Colonic mucosa (tissue), 4 donors: Measurements from ENCODE around the gene GGPS1. TPM values are rescaled to one million over a fixed set of nuclear protein-coding genes. Genes with fewer than 3 reads are reported as not detected.
"Not testable (repeated sequence)": the region's sequence is repeated elsewhere in the genome, so short reads cannot be mapped to it uniquely, and the experiment has no call there.

Experiments used
- DNase-seq: peaks from one replicate; pipeline ENCODE4 v3.0.0-alpha.2; 2020
- H3K27ac ChIP-seq: fragments of 200-600 bp; one replicate; pipeline ENCODE4 v1.8.0; 2021
- H3K27me3 ChIP-seq: fragments of 200-600 bp; one replicate; pipeline ENCODE4 v1.8.0; 2021
- H3K36me3 ChIP-seq: fragments of 200-600 bp; one replicate; pipeline ENCODE4 v1.8.0; 2021
- H3K4me1 ChIP-seq: fragments of 200-600 bp; one replicate; pipeline ENCODE4 v1.8.0; 2021; ENCODE audit warnings: mild to moderate bottlenecking
- H3K4me3 ChIP-seq: fragments of 200-600 bp; one replicate; pipeline ENCODE4 v1.8.0; 2021
- H3K9ac ChIP-seq, 2 donors: one replicate each; pipeline ENCODE4 v1.7.0; 2013; ENCODE audit warnings: control low read depth in 2 of 2, low read depth in 2 of 2, low read length in 2 of 2
- H3K9me3 ChIP-seq: fragments of 200-600 bp; one replicate; pipeline ENCODE4 v1.8.0; 2021
- CTCF ChIP-seq: fragments of 200-600 bp; IDR thresholded peaks from one replicate; pipeline ENCODE4 v1.8.0; 2022; ENCODE audit warnings: antibody characterized with exemption, mild to moderate bottlenecking
- intact Hi-C: fragments of 100-400 bp; cut with DNase I; formaldehyde crosslinking; loops from one replicate; pipeline ENCODE4 v1.14.1; 2022
- total RNA-seq, 2 donors: library from RNA; stranded (reverse); fragmentation: NEBNext Ultra II Directional in 1 of 2; extraction: Animal tissue kit (Norgen Biotek cat#: 25700) in 1 of 2; gene quantifications; one replicate each; pipeline ENCODE4 v1.2.1, GENCODE V29; 2021
- donor health status: healthy.
- donor health status: DM: no; HTN: no; CAD: no.
- donor health status: DM: no; HTN: no; CAD: no.

The GGPS1 gene
- total RNA-seq, 2 donors from 2014 or later = 26.2 to 38.9 TPM

DNA sequence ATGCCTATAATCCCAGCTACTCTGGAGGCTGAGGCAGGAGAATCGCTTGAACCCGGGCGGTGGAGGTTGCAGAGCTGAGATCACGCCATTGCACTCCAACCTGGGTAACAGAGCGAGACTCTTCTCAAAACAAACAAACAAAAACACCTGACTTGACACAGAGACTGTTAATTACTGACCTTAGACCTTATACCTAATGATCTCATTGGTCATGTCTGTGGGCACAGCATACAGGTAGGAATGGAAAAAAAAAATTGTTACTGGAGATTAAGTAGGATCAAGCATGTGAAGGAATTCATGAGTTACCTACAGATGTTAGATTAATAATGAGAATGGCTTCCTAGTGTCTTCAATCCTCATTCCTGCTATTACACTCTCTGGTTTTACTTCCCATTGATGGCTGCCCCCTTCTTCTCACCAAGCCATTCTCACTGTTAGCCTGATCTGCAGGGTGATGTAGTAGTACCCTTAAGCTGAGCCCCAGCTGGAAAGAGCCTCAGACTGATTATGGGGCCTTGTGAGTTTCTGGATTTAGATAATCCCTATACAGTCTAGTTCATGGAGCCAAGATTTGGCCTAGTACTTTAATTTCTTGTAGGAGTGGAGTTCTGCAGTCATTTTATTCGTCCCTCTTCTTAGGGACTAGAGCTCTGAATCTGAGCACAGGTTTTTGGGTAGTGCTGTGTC lies 47.7 kb downstream of the GGPS1 start:
- intact Hi-C loops = no loop called here

DNA sequence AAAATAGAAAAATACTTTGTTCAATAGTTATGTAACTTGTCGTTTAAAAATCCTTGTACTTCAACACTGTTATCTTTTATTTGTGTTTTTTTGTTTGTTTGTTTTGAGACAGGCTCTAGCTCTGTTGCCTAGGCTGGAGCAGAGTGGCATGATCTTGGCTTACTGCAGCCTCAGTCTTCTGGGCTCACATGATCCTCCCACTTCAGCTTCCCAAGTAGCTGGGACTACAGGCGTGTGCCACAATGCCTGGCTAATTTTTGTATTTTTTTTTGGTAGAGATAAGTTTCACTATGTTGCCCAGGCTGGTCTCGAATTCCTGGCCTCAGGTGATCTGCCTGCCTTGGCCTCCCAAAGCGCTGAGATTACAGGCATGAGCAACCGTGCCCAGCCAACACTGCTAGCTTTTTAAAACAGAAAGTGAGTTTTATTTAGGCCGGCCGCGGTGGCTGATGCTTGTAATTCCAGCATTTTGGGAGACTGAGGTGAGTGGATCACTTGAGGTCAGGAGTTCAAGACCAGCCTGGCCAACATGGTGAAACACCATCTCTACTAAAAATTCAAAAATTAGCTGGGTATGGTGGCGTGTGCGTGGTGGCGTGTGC lies 49.9 kb downstream of the GGPS1 start:
- DNase-seq, intact Hi-C loops, H3K27me3 ChIP-seq, H3K9me3 ChIP-seq, H3K4me1 ChIP-seq, H3K36me3 ChIP-seq, H3K27ac ChIP-seq, H3K4me3 ChIP-seq, H3K9ac ChIP-seq: not testable (repeated sequence)

More for the DNA sequence above, 47.7 kb downstream of the GGPS1 start:
- Histone ChIP-seq H3K4me1 (no peaks in the 10 kb centered on the region), H3K9me3 (no peaks in the 10 kb centered on the region), H3K27ac (no peak overlapping the region), H3K36me3 (no peaks in the 10 kb centered on the region), H3K9ac (no peak overlapping the region), H3K4me3 (no peak overlapping the region), H3K27me3 (no peaks in the 10 kb centered on the region)
- no peak for DNase-seq
- TF ChIP-seq CTCF = no peak

- intact Hi-C loops, H3K9ac ChIP-seq, H3K27me3 ChIP-seq, H3K4me1 ChIP-seq, H3K4me3 ChIP-seq, H3K36me3 ChIP-seq, H3K27ac ChIP-seq, DNase-seq, H3K9me3 ChIP-seq: not testable (repeated sequence)
These were observed 53.8 kb downstream of the GGPS1 start for GRCh38 chr1:235381955-235382739.

- H3K4me3 ChIP-seq, H3K27ac ChIP-seq, H3K27me3 ChIP-seq, H3K9ac ChIP-seq, DNase-seq, intact Hi-C loops, H3K36me3 ChIP-seq, H3K9me3 ChIP-seq, H3K4me1 ChIP-seq: not testable (repeated sequence)
These were observed 57.3 kb downstream of the GGPS1 start for GRCh38 chr1:235385633-235386032.

DNA sequence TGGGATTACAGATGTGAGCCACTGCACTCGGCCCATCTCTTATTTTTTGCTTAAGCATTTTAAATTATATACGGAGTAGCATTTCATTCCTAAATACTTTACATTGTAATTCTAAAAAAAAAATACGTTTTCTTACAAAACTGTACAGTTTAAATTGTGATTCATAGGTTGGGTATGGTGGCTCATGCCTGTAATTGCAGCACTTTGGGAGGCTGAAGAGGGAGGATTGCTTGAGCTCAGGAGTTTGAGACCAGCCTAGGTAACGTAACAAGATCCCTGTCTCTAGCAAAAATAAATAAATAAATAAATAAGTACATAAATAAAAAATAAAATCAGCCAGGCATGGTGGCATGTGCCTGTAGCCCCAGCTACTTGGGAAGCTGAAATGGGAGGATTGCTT lies 63.5 kb downstream of the GGPS1 start:
- no peak overlapping the region for H3K9ac ChIP-seq
- H3K9me3 ChIP-seq = no peaks in the 10 kb centered on the region
- DNase-seq = no peak
- H3K4me1 ChIP-seq = no peaks in the 10 kb centered on the region
- H3K4me3 ChIP-seq = no peak overlapping the region
- H3K27ac ChIP-seq = no peak overlapping the region
- intact Hi-C loops = no loop called here
- no peak for TF ChIP-seq CTCF
- no peaks in the 10 kb centered on the region for H3K27me3 ChIP-seq
- no peaks in the 10 kb centered on the region for H3K36me3 ChIP-seq

Other genes with a start within 250 kb of the GGPS1 start
- gene TOMM20, start 199.7 kb upstream of the GGPS1 start, total RNA-seq = 100 to 1,000 TPM in 1 of 2 donors, 10 to 100 TPM in 1; 76.2 to 127 TPM
- gene RBM34, start 167.3 kb upstream of the GGPS1 start, total RNA-seq = 10 to 100 TPM; 59.8 to 61.2 TPM
- gene ARID4B, start 391 bp upstream of the GGPS1 start, total RNA-seq = 10 to 100 TPM; 27.0 to 31.0 TPM
- gene TBCE, start 38.9 kb downstream of the GGPS1 start, total RNA-seq = 10 to 100 TPM; 12.6 to 22.7 TPM
- gene B3GALNT2, start 175.9 kb downstream of the GGPS1 start, total RNA-seq = 10 to 100 TPM; 17.7 to 24.9 TPM